Loucy (cell line): ENCODE data around the gene MAPKAP1.

ENCODE experiments used
- EZH2phosphoT487 ChIP-seq: fragments of 200-600 bp; IDR thresholded peaks from 2 replicates; pipeline ENCODE4 v1.6.1; 2018; ENCODE audit warnings: antibody characterized with exemption, mild to moderate bottlenecking, moderate library complexity, borderline replicate concordance
- TF ChIP-seq, protein P1 (sequence below): fragments of 200-600 bp; sonication (generic); conservative IDR thresholded peaks from 2 replicates; pipeline ENCODE4 v1.5.1; 2014; ENCODE audit warnings: mild to moderate bottlenecking, antibody characterized with exemption, low read length

DNA sequence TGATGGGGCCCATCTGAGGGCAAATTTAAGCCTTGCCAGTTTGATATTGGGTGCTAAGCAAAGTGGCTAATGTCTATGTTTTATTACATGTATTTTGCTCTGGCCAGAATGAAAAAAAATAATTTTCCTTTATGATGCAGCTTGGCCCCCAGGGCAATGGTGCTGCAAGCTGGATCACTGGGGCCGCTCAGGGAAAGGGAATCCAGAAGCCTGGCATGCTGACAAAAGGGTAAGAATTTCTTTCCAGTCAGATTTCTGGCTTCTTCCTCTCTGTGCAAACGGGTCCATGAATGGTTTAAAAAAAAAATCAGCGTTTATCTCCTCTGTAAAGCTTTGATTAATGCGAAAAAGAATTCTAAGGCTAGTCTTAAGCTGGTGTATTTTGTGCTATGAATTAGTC lies 138.4 kb downstream of the MAPKAP1 start:
- TF ChIP-seq, protein P1, sequence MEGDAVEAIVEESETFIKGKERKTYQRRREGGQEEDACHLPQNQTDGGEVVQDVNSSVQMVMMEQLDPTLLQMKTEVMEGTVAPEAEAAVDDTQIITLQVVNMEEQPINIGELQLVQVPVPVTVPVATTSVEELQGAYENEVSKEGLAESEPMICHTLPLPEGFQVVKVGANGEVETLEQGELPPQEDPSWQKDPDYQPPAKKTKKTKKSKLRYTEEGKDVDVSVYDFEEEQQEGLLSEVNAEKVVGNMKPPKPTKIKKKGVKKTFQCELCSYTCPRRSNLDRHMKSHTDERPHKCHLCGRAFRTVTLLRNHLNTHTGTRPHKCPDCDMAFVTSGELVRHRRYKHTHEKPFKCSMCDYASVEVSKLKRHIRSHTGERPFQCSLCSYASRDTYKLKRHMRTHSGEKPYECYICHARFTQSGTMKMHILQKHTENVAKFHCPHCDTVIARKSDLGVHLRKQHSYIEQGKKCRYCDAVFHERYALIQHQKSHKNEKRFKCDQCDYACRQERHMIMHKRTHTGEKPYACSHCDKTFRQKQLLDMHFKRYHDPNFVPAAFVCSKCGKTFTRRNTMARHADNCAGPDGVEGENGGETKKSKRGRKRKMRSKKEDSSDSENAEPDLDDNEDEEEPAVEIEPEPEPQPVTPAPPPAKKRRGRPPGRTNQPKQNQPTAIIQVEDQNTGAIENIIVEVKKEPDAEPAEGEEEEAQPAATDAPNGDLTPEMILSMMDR = no peak
- no peak for TF ChIP-seq EZH2phosphoT487
